Uterus (tissue), 4 donors: ENCODE results near the gene PLD5. TPM values are rescaled to one million over a fixed set of nuclear protein-coding genes. Genes with fewer than 3 reads are reported as not detected.

Source experiments
- small RNA-seq: library from RNA; depleted of rRNA; stranded (forward); fragments of <200 nt; gene quantifications from one replicate; pipeline ENCODE3, GENCODE V24; 2016
- total RNA-seq, 4 donors: library from RNA; depleted of rRNA in 3 of 4; stranded (reverse); fragments of >200 nt in 3 of 4; gene quantifications; one replicate each; pipeline versions ENCODE4 v1.1.0 to v1.2.4, GENCODE V29; 2014 to 2023
- donor health status: DM: yes; HTN: yes; CAD: no.

Gene PLD5
- total RNA-seq, 4 donors from 2014 or later: 2.4 to 6.1 (median 5.2) TPM

Small RNA genes lying within 50 kb of the gene (small RNA-seq; reads per million reads assigned to genes)
- gene AL360271.2: not detected
- not detected for gene RN7SKP12
